Sigmoid colon (tissue), 4 donors: Measurements from ENCODE around the gene SLIT3.

Experiments used
- POLR2A ChIP-seq, 2 donors: fragments of 450-650 bp; IDR thresholded peaks; one replicate each; pipeline ENCODE4 v1.6.1; 2016; ENCODE audit warnings: antibody characterized with exemption in 2 of 2, mild to moderate bottlenecking in 2 of 2, moderate library complexity in 2 of 2
- POLR2AphosphoS5 ChIP-seq, 4 donors: sonication (generic); formaldehyde crosslinking; IDR thresholded peaks; one replicate each; pipeline ENCODE4 v1.6.1; 2017; ENCODE audit warnings: antibody characterized with exemption in 4 of 4
- TF ChIP-seq, protein P1 (sequence below), 4 experiments: fragments of 450-650 bp in 3 of 4; fragments of 200-600 bp in 1 of 4; IDR thresholded peaks; one replicate each; pipeline ENCODE4 v1.5.1; 2016 to 2019; ENCODE audit warnings: antibody characterized with exemption in 4 of 4, mild to moderate bottlenecking in 3 of 4, moderate library complexity in 2 of 4

DNA sequence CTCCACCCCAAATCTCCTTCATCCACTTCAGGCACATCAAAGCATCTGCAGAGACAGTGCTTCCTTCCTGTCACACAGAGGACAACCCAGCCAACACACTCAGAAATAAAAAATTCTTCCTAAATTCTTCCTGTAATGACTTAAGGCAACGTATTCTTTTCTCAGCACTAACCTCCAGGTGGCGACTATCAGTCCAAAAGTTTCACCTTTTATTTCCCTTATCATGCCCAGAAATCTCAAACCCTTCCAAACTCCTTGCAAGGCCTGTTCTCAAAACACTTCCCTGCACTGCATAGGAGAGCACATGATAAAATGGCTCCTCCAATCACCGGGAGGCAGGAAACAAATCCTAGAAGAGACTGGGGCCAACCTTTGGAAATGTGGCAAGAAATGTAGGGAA, 35.1 kb downstream of the SLIT3 start:
- TF ChIP-seq POLR2A (IDR thresholded peaks at IDR 0.05) (no peak), POLR2AphosphoS5 (IDR thresholded peaks at IDR 0.05) (no peak)
- TF ChIP-seq, protein P1, sequence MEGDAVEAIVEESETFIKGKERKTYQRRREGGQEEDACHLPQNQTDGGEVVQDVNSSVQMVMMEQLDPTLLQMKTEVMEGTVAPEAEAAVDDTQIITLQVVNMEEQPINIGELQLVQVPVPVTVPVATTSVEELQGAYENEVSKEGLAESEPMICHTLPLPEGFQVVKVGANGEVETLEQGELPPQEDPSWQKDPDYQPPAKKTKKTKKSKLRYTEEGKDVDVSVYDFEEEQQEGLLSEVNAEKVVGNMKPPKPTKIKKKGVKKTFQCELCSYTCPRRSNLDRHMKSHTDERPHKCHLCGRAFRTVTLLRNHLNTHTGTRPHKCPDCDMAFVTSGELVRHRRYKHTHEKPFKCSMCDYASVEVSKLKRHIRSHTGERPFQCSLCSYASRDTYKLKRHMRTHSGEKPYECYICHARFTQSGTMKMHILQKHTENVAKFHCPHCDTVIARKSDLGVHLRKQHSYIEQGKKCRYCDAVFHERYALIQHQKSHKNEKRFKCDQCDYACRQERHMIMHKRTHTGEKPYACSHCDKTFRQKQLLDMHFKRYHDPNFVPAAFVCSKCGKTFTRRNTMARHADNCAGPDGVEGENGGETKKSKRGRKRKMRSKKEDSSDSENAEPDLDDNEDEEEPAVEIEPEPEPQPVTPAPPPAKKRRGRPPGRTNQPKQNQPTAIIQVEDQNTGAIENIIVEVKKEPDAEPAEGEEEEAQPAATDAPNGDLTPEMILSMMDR (IDR thresholded peaks at IDR 0.05) = no peak
